HG02678 (cell line): Measurements from ENCODE around the gene IDE.

ENCODE experiments used
- ATAC-seq: cut with Tn5 transposase; IDR thresholded peaks from one replicate; pipeline ENCODE4 v1.9.1; 2021; ENCODE audit warnings: mild to moderate bottlenecking, moderate library complexity; ENCODE audit not compliant: unreplicated experiment

The IDE gene

GRCh38 chr10:92567952-92568600, 5.8 kb downstream of the IDE start:
- peak; percentile 70 for ATAC-seq

GRCh38 chr10:92562424-92562823, 11.5 kb downstream of the IDE start:
- no peak for ATAC-seq

GRCh38 chr10:92559046-92559445, 14.8 kb downstream of the IDE start:
- no peak for ATAC-seq

GRCh38 chr10:92553959-92554358, 19.9 kb downstream of the IDE start:
- ATAC-seq = no peak

- ATAC-seq = no peak
Observed at GRCh38 chr10:92552310-92552709, 21.6 kb downstream of the IDE start.

- ATAC-seq = no peak
Observed at GRCh38 chr10:92550924-92551323, 23.0 kb downstream of the IDE start.

- ATAC-seq = no peak
Observed at GRCh38 chr10:92547676-92548075, 26.2 kb downstream of the IDE start.

- ATAC-seq = no peak
Observed at GRCh38 chr10:92545556-92545955, 28.3 kb downstream of the IDE start.

- ATAC-seq = no peak
Observed at GRCh38 chr10:92544296-92544695, 29.6 kb downstream of the IDE start.

GRCh38 chr10:92542458-92542857, 31.4 kb downstream of the IDE start:
- ATAC-seq = no peak

- no peak for ATAC-seq
Observed at GRCh38 chr10:92541583-92541982, 32.3 kb downstream of the IDE start.

- no peak for ATAC-seq
Observed at GRCh38 chr10:92538231-92538958, 35.5 kb downstream of the IDE start.

GRCh38 chr10:92530891-92531535, 42.9 kb downstream of the IDE start:
- ATAC-seq = no peak

GRCh38 chr10:92530421-92530820, 43.5 kb downstream of the IDE start:
- no peak for ATAC-seq

GRCh38 chr10:92527716-92528115, 46.2 kb downstream of the IDE start:
- no peak for ATAC-seq

GRCh38 chr10:92523639-92524038, 50.3 kb downstream of the IDE start:
- no peak for ATAC-seq

- peak; percentile 81 for ATAC-seq
Observed at GRCh38 chr10:92517034-92517655, 56.7 kb downstream of the IDE start.

- no peak for ATAC-seq
Observed at GRCh38 chr10:92508866-92509265, 65.0 kb downstream of the IDE start.

- no peak for ATAC-seq
Observed at GRCh38 chr10:92506336-92506735, 67.6 kb downstream of the IDE start.

- ATAC-seq = no peak
Observed at GRCh38 chr10:92505044-92505443, 68.8 kb downstream of the IDE start.

GRCh38 chr10:92502296-92502808, 71.5 kb downstream of the IDE start:
- ATAC-seq = no peak
